Measurements from ENCODE around the gene ANKRD40.
"Not testable (repeated sequence)": the region's sequence is repeated elsewhere in the genome, so short reads cannot be mapped to it uniquely, and the experiment has no call there.

ANKRD40 gene

GRCh38 chr17:50710650-50711049 is 2.9 kb upstream of the ANKRD40 start:
- no peak for DNase-seq

- no peak for DNase-seq
These were observed 2.3 kb upstream of the ANKRD40 start for GRCh38 chr17:50710025-50710424.

- DNase-seq: not testable (repeated sequence)
These were observed 1.3 kb upstream of the ANKRD40 start for GRCh38 chr17:50709053-50709452.

GRCh38 chr17:50708050-50709000 is 611 bp upstream of the ANKRD40 start:
- no peak for DNase-seq

GRCh38 chr17:50703162-50703561 is 4.6 kb downstream of the ANKRD40 start:
- no peak for DNase-seq

- DNase-seq: no peak
These were observed 8.3 kb downstream of the ANKRD40 start for GRCh38 chr17:50699410-50699809.

- no peak for DNase-seq
These were observed 9.9 kb downstream of the ANKRD40 start for GRCh38 chr17:50697663-50698272.

- DNase-seq: no peak
These were observed 10.7 kb downstream of the ANKRD40 start for GRCh38 chr17:50697062-50697461.

GRCh38 chr17:50696365-50696879 is 11.3 kb downstream of the ANKRD40 start:
- DNase-seq: no peak

GRCh38 chr17:50693036-50693682 is 14.6 kb downstream of the ANKRD40 start:
- DNase-seq: no peak

GRCh38 chr17:50692448-50693035 is 15.2 kb downstream of the ANKRD40 start:
- DNase-seq: no peak

GRCh38 chr17:50691550-50692447 is 15.9 kb downstream of the ANKRD40 start:
- DNase-seq: no peak

- no peak for DNase-seq
These were observed 16.7 kb downstream of the ANKRD40 start for GRCh38 chr17:50690887-50691549.

GRCh38 chr17:50689956-50690886 is 17.5 kb downstream of the ANKRD40 start:
- no peak for DNase-seq

GRCh38 chr17:50689251-50689650 is 18.5 kb downstream of the ANKRD40 start:
- DNase-seq: no peak

GRCh38 chr17:50688245-50688644 is 19.5 kb downstream of the ANKRD40 start:
- DNase-seq: no peak

- DNase-seq: no peak
These were observed 20.3 kb downstream of the ANKRD40 start for GRCh38 chr17:50687200-50688066.

- no peak for DNase-seq
These were observed 21.1 kb downstream of the ANKRD40 start for GRCh38 chr17:50686494-50687199.

All from activated CD4-positive, alpha-beta T cell treated with anti-CD3 and anti-CD28 coated beads for 48 hours (primary cell).